DMS 273 (cell line): ENCODE measurements around the gene TCERG1.
"Not testable (repeated sequence)": the region's sequence is repeated elsewhere in the genome, so short reads cannot be mapped to it uniquely, and the experiment has no call there.

Source experiments
- DNase-seq: peaks from one replicate; lab custom pipeline; 2025; ENCODE audit not compliant: unreplicated experiment; lab: John Stamatoyannopoulos, UW

TCERG1 gene

GRCh38 chr5:146519554-146519953 is 72.4 kb downstream of the TCERG1 start:
- no peak for DNase-seq

GRCh38 chr5:146520731-146521130 is 73.6 kb downstream of the TCERG1 start:
- DNase-seq = no peak

- no peak for DNase-seq
Measured at GRCh38 chr5:146521403-146522106, 74.4 kb downstream of the TCERG1 start.

- DNase-seq = no peak
Measured at GRCh38 chr5:146523698-146524097, 76.6 kb downstream of the TCERG1 start.

- DNase-seq = no peak
Measured at GRCh38 chr5:146527785-146528184, 80.7 kb downstream of the TCERG1 start.

- DNase-seq = peak; percentile 54
Measured at GRCh38 chr5:146528236-146528635, 81.1 kb downstream of the TCERG1 start.

DNA sequence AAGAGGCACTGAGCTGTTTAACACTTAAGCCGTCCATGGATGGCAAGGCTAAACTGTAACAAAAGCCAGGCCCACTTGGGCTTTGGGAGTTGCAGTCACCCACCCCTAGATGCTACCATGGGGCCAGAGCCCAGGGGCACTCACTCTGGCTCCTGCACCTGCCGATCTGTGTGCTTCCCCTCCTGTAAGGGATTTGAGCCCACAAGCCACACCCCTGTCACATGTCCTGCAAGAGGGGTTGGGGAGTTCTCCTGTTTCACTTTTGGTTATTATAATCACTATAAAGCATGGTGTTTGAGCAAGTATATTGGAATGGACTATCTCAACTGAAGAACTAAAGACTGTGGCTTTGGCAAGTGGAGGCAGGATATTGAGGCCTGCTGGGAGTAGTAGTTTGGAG is 82.9 kb downstream of the TCERG1 start:
- peak; percentile 34 for DNase-seq

DNA sequence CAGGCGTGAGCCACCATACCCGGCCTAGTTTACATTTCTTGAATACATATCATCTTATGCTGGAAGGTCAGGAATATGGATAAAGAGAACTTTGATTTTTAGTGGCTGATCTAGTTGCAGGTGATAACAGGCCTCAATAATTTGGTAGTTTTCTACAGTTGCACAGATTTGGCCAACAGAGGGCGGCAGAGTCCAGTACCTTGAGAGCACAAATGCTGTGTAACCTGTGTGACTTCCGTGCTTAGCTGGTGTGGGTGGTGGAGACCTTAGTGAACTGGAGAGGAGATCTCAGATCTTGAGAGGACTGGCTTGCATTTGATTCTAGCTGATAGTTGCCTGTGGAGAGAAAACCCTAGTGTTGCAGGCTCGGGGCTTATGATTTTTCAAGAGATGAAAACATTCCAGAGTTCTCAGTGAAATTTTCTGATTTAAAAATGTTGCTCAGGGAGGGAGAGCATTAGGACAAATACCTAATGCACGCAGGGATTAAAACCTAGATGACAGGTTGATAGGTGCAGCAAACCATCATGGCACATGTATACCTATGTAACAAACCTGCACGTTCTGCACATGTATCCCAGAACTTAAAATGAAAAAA is 86.2 kb downstream of the TCERG1 start:
- DNase-seq = peak; percentile 91

GRCh38 chr5:146533882-146534281 is 86.7 kb downstream of the TCERG1 start:
- DNase-seq = no peak

DNA sequence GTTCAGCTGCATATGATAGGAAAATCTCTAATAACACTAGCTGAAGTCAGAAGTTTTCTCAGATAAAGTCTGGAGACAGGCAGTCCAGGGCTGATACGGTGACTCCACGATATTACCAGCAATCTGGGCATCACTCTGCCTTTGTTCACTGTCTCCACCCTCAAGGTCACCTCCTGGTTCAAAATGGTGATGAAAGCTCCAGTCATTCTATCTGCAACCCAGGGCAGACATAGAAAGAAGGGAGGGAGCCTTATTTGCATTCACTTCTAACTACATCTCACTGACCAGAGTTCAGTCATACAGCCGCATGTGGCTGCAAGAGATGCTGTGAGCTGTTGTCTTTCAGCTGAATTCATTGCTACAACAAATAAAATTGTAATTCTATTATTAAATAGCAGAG is 91.3 kb downstream of the TCERG1 start:
- DNase-seq = no peak

DNA sequence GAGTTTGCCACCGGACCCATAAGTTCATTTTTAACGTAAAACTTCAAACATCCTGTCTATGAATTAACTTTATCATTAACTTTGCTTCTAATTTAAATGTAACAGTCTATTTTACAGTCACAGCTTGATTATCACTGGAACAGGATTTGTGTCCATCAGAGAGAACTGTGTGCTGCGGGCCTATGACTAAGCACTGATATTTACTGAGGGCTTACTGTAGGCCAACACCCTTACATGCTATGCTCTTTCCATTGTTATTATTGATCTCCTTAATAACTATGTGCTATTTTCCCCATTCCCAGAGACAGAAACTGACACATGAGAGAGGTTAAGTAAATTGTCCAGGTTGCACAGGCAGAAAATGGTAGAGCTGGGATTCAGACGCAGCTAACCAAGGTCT is 92.8 kb downstream of the TCERG1 start:
- no peak for DNase-seq

DNA sequence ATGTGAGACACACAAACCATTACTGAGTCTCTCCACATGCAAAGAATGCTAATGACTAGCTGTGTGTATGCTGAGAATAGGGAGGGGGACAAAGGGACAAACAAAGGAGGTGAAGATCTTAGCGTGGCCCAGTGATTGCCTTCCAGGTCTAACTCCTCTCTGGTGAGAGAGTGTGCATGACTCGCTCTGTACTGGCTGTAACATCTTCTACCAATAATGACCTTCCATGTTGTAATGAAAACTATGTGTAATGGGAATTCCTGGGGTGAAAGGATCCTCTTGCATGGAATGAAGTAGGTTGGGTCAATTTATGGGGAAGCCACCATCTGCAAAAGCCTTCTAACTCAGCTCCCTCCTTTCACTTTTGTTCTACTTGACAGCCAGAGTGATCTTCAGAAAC is 93.3 kb downstream of the TCERG1 start:
- no peak for DNase-seq

GRCh38 chr5:146541958-146542849 is 95.1 kb downstream of the TCERG1 start:
- DNase-seq = peak; percentile 91

- no peak for DNase-seq
Measured at GRCh38 chr5:146544232-146544631, 97.1 kb downstream of the TCERG1 start.

DNA sequence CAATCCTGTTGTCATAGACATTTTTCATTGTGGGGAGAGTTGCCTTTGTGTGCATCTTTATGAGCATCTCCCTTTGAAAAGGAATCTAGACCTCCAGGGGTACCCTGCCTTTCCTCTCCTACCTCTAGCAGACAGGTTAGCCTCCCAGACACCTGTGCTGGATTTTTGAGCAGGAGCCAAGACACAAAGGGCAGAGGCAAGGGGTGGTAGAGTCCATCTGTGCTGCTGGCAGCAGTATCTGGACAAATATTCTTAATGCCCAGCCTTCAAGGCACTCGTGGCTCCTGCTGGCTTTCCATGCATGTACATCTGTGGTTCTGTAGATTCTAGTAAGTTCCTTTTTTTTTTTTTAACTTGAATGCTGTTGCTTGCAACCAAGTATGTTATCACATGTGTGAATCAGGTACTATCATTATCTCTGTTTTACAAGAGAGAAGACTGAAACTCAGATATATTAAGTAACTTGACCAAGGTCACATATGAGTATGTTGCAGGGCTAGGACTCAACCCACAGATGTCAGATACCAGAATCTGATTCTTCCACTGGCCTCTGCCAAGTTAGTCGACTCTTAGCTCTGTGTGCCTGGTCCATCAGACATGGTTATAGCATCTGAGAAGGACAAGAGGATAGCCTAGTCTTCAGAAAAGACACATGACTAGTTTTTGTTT is 101.8 kb downstream of the TCERG1 start:
- peak; percentile 53 for DNase-seq

DNA sequence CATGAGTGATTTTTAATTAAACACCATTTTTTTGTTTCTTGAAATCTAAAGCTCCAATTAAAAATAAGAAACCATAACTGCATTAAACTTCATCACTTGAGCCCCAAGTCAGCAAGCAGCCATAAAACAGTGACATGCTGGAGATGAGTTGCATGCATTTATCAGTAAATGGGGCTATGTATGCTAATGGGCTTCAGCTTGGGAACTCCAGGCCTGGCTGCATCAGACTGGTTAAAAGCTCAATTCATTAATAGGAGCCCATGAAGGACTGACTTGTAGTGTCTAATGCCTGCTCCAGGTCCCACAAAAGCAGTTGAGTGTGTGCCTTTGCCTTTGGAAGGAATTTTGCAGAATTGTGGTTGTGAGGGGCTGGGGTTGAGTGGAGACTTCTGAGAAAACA is 102.5 kb downstream of the TCERG1 start:
- DNase-seq = no peak

- DNase-seq = no peak
Measured at GRCh38 chr5:146553446-146553845, 106.3 kb downstream of the TCERG1 start.

DNA sequence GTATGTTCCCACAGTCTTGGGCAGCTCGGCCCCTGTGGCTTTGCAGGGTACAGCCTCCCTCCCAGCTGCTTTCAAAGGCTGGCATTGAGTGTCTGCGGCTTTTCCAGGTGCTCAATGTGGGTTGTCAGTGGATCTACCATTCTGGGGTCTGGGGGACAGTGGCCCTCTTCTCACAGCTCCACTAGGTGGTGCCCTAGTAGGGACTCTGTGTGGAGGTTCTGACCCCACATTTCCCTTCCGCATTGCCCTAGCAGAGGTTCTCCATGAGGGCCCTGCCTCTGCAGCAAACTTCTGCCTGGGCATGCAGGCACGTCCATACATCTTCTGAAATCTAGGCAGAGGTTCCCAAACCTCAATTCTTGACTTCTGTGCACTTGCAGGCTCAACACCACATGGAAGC is 109.8 kb downstream of the TCERG1 start:
- DNase-seq = not testable (repeated sequence)

GRCh38 chr5:146560205-146560812 is 113.2 kb downstream of the TCERG1 start:
- no peak for DNase-seq
